PC-3 (cell line): Measurements from ENCODE around the gene PPIE.

Source experiments
- CTCF ChIP-seq: fragments of 300-600 bp; sonication (generic); conservative IDR thresholded peaks from 2 replicates; pipeline ENCODE4 v1.5.1; 2017; ENCODE audit warnings: antibody characterized with exemption, low read depth, mild to moderate bottlenecking, low read length
- EZH2 ChIP-seq: fragments of 300-600 bp; sonication (generic); IDR thresholded peaks from one replicate; pipeline ENCODE4 v1.6.1; 2017; ENCODE audit warnings: antibody characterized with exemption, mild to moderate bottlenecking, low read length; ENCODE audit not compliant: unreplicated experiment

GRCh38 chr1:39800471-39800835 lies 61.8 kb downstream of the PPIE start:
- TF ChIP-seq CTCF (no peak), EZH2 (no peak)
